ENCODE measurements around the gene RAD9A.

The RAD9A gene

DNA sequence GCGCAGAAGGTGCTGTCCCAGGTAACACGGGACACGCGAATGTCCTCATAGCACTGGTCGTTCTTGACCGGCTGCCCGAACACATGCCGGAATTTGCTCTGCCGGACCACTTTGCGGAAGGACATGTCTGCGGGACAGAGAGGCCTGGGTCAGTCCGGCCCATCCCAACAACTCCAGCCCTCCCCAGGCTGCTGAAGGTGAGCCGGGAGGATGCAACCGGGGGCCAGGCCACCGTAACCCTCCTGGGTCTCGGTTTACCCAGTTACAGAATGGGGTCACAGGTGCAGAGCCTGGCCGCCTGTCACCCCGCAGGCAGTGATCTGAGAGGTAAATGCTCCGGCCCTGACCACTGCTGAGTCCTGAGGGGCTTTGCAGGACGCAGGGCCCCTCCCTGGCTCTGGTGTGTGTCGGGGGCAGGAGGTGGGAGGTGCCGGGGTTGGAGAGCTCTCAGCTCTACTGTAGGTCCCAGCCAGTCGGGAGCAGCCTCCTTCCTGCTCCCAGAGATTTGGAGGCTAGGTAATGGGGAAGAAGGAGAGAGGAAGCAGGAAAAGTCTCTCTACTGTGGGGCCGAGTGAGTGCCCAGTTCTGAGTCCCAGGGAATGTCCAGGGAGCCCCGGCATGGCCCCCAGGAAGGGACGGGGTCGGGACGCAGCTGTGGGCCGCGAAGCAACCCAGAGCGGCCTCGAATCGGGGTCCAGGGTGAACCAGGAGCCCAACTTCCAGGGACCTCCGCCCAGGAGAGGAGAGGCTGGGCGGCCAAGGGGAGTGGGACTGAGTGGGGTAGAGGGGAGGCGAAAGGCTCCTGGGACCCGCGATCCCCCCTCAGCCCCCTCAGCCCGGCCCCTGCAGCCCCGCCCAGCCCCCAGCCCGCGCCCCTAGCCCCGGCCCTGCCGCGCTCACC is 51.0 kb downstream of the RAD9A start:
- DNase-seq, result no peak

DNA sequence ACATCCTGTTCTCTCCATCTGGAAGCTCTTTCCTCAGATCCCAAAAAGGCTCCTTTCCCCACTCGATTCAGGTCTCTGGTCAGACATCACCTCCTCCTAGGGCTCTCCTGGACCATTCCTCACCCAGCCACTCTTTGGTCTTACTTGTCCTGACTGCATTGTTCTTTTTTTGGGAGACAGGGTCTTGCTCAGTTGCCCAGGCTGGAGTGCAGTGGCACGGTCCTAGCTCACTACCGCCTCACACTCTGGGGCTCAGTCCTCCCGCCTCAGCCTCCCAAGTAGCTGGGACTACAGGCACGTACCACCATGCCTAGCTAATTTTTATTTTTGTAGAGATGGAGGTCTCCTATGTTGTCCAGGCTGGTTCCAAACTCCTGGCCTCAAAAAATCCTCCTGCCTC is 53.7 kb downstream of the RAD9A start:
- no peak for DNase-seq
